H1 (cell line): ENCODE results near the gene ASCC2. TPM values are rescaled to one million over a fixed set of nuclear protein-coding genes. Genes with fewer than 3 reads are reported as not detected.

Experiments used
- CTCF ChIA-PET: fragments of 300-600 bp; sonication (Branson Sonifier 250); formaldehyde crosslinking; loops from one replicate; lab custom pipeline; 2021; ENCODE audit not compliant: partially characterized antibody; lab: Charles Lee
- POLR2A ChIA-PET: fragments of 300-600 bp; sonication (Branson Sonifier 250); formaldehyde crosslinking; loops from one replicate; lab custom pipeline; 2021; ENCODE audit warnings: inconsistent platforms; ENCODE audit not compliant: partially characterized antibody; lab: Charles Lee
- DNase-seq, 2 experiments: peaks; one replicate each; pipeline versions ENCODE4 v3.0.0 to v3.0.0-alpha.2; 2010 to 2022; ENCODE audit warnings: low spot score in 2 of 2, low read depth in 1 of 2, mixed read lengths in 1 of 2
- FAIRE-seq: peaks from 2 replicates; lab custom pipeline; 2011; peaks lifted over from hg19 to GRCh38; lab: Jason Lieb, UNC
- H2AFZ ChIP-seq: 2 replicates; pipeline ENCODE4 v1.8.1; 2012; ENCODE audit warnings: low read length, inconsistent platforms
- H2AK5ac ChIP-seq: 2 replicates; pipeline ENCODE4 v1.6.1; 2013; ENCODE audit warnings: low read depth, low read length
- H2BK120ac ChIP-seq: replicated peaks from 2 replicates; pipeline ENCODE3; 2013; ENCODE audit warnings: low read depth, low read length, inconsistent platforms
- H2BK12ac ChIP-seq: 2 replicates; pipeline ENCODE4 v1.6.1; 2013; ENCODE audit warnings: low read depth, low read length
- H2BK15ac ChIP-seq: 2 replicates; pipeline ENCODE4 v1.6.1; 2013; ENCODE audit warnings: low read length
- H2BK20ac ChIP-seq: 2 replicates; pipeline ENCODE4 v1.6.1; 2013; ENCODE audit warnings: low read length
- H2BK5ac ChIP-seq: 2 replicates; pipeline ENCODE4 v1.6.1; 2013; ENCODE audit warnings: low read depth, low read length
- H3K14ac ChIP-seq: 2 replicates; pipeline ENCODE4 v1.6.1; 2013; ENCODE audit warnings: inconsistent platforms; ENCODE audit not compliant: insufficient read length
- H3K18ac ChIP-seq: 2 replicates; pipeline ENCODE4 v1.6.1; 2013; ENCODE audit warnings: low read length; ENCODE audit errors: extremely low read depth
- H3K23ac ChIP-seq: 2 replicates; pipeline ENCODE4 v1.6.1; 2013; ENCODE audit warnings: inconsistent platforms; ENCODE audit not compliant: insufficient read length
- H3K23me2 ChIP-seq: 2 replicates; pipeline ENCODE4 v1.6.1; 2013; ENCODE audit warnings: low read depth, low read length
- H3K27ac ChIP-seq: 2 replicates; pipeline ENCODE4 v1.6.1; 2011; ENCODE audit warnings: low read depth, low read length, inconsistent platforms
- H3K27me3 ChIP-seq, 4 experiments: replicated peaks in 1 of 4; 1 replicate in 1 of 4; 2 replicates in 3 of 4; pipeline versions ENCODE4 v1.6.1 to v1.8.1; 2011 to 2013; ENCODE audit warnings: low read length in 3 of 4, mild to moderate bottlenecking in 3 of 4, inconsistent platforms in 2 of 4, mixed read lengths in 2 of 4, moderate library complexity in 1 of 4; ENCODE audit not compliant: control insufficient read depth in 3 of 4, insufficient read depth in 3 of 4; ENCODE audit errors: extremely low read depth in 1 of 4
- H3K36me3 ChIP-seq, 4 experiments: 2 replicates each; pipeline versions ENCODE4 v1.6.1 to v1.8.1; 2011 to 2013; ENCODE audit warnings: mild to moderate bottlenecking in 4 of 4, low read length in 3 of 4, moderate library complexity in 2 of 4, control low read depth in 1 of 4, inconsistent platforms in 1 of 4; ENCODE audit not compliant: insufficient read depth in 4 of 4, control insufficient read depth in 2 of 4
- H3K4ac ChIP-seq: replicated peaks from 2 replicates; pipeline ENCODE3; 2013; ENCODE audit warnings: low read length, low read depth, mixed read lengths, inconsistent platforms; ENCODE audit not compliant: insufficient read length
- H3K4me1 ChIP-seq, 4 experiments: replicated peaks in 1 of 4; 1 replicate in 1 of 4; 2 replicates in 3 of 4; pipeline versions ENCODE4 v1.6.1 to v1.8.1; 2011 to 2013; ENCODE audit warnings: low read length in 3 of 4, inconsistent platforms in 2 of 4, mixed read lengths in 1 of 4; ENCODE audit not compliant: insufficient read depth in 4 of 4, control insufficient read depth in 3 of 4
- H3K4me2 ChIP-seq, 2 experiments: 2 replicates each; pipeline versions ENCODE4 v1.6.1 to v1.8.1; 2011 to 2013; ENCODE audit warnings: low read depth in 2 of 2, low read length in 2 of 2, control low read depth in 1 of 2, inconsistent platforms in 1 of 2, mild to moderate bottlenecking in 1 of 2; ENCODE audit not compliant: insufficient read depth in 1 of 2
- H3K4me3 ChIP-seq, 4 experiments: fragments of 200-600, 300-600 bp in 1 of 4; sonication (generic), shearing (Covaris generic), sonication (Bioruptor Twin) in 1 of 4; 2 replicates each; pipeline versions ENCODE4 v1.5.1 to v1.8.1; 2011 to 2016; ENCODE audit warnings: low read length in 4 of 4, low read depth in 3 of 4, control low read depth in 2 of 4, inconsistent platforms in 2 of 4, mild to moderate bottlenecking in 2 of 4, mixed read lengths in 1 of 4, moderate library complexity in 1 of 4; ENCODE audit not compliant: insufficient read depth in 2 of 4; ENCODE audit errors: extremely low read depth in 1 of 4
- H3K56ac ChIP-seq: replicated peaks from 2 replicates; pipeline ENCODE3; 2013; ENCODE audit warnings: low read depth, mild to moderate bottlenecking, mixed read lengths, low read length, inconsistent platforms; ENCODE audit not compliant: insufficient read length
- H3K79me1 ChIP-seq: 2 replicates; pipeline ENCODE4 v1.6.1; 2013; ENCODE audit warnings: low read depth, low read length, control low read depth
- H3K79me2 ChIP-seq, 2 experiments: 2 replicates each; pipeline versions ENCODE4 v1.6.1 to v1.8.1; 2012 to 2013; ENCODE audit warnings: low read length in 2 of 2, mild to moderate bottlenecking in 2 of 2, inconsistent platforms in 1 of 2; ENCODE audit not compliant: insufficient read depth in 2 of 2, control insufficient read depth in 1 of 2
- H3K9ac ChIP-seq, 4 experiments: replicated peaks in 1 of 4; 1 replicate in 1 of 4; 2 replicates in 3 of 4; pipeline versions ENCODE4 v1.6.1 to v1.8.1; 2011 to 2013; ENCODE audit warnings: low read depth in 3 of 4, low read length in 3 of 4, control low read depth in 2 of 4, mild to moderate bottlenecking in 2 of 4, moderate library complexity in 2 of 4, inconsistent platforms in 1 of 4; ENCODE audit errors: extremely low read depth in 1 of 4
- H3K9me3 ChIP-seq, 2 experiments: 2 replicates each; pipeline versions ENCODE4 v1.6.1 to v1.8.1; 2012 to 2013; ENCODE audit warnings: mild to moderate bottlenecking in 2 of 2, moderate library complexity in 2 of 2, control low read depth in 1 of 2, inconsistent platforms in 1 of 2, low read depth in 1 of 2, low read length in 1 of 2, mixed read lengths in 1 of 2; ENCODE audit not compliant: insufficient read depth in 2 of 2
- H4K20me1 ChIP-seq, 2 experiments: replicated peaks in 1 of 2; 2 replicates each; pipeline versions ENCODE3 to v1.8.1; 2011 to 2013; ENCODE audit warnings: inconsistent platforms in 2 of 2, low read length in 2 of 2, mild to moderate bottlenecking in 1 of 2; ENCODE audit not compliant: insufficient read depth in 2 of 2, control insufficient read depth in 1 of 2
- H4K5ac ChIP-seq: 2 replicates; pipeline ENCODE4 v1.6.1; 2013; ENCODE audit warnings: low read length, low read depth, mixed read lengths, inconsistent platforms; ENCODE audit not compliant: insufficient read length
- H4K8ac ChIP-seq: 2 replicates; pipeline ENCODE4 v1.8.0; 2013; ENCODE audit warnings: mild to moderate bottlenecking, moderate library complexity, low read length, inconsistent platforms; ENCODE audit not compliant: insufficient read depth; ENCODE audit errors: extremely low read depth
- H4K91ac ChIP-seq: replicated peaks from 2 replicates; pipeline ENCODE3; 2013; ENCODE audit warnings: low read length, mixed read lengths, inconsistent platforms; ENCODE audit not compliant: insufficient read length
- ATF2 ChIP-seq: IDR thresholded peaks from 2 replicates; pipeline ENCODE4 v1.6.1; 2012; ENCODE audit warnings: low read length, inconsistent platforms
- CHD1 ChIP-seq: IDR thresholded peaks from 2 replicates; pipeline ENCODE4 v1.6.1; 2012; ENCODE audit warnings: low read depth, low read length, improper control_type of control experiment
- CTBP2 ChIP-seq: IDR thresholded peaks from 2 replicates; pipeline ENCODE4 v1.7.0; 2011; ENCODE audit warnings: borderline replicate concordance, mild to moderate bottlenecking, moderate library complexity, mixed read lengths, low read length; ENCODE audit not compliant: insufficient read depth, insufficient read length
- KDM5A ChIP-seq: fragments of 200-600 bp; IDR thresholded peaks from 2 replicates; pipeline ENCODE4 v1.7.1; 2012; ENCODE audit warnings: mild to moderate bottlenecking, low read length, inconsistent platforms, mixed read lengths
- POLR2AphosphoS5 ChIP-seq: IDR thresholded peaks from 2 replicates; pipeline ENCODE4 v1.6.1; 2011; ENCODE audit warnings: low read depth, low read length
- RBBP5 ChIP-seq: IDR thresholded peaks from 2 replicates; pipeline ENCODE4 v1.7.1; 2012; ENCODE audit warnings: low read depth, mild to moderate bottlenecking, inconsistent platforms, low read length, moderate library complexity, borderline replicate concordance
- TAF7 ChIP-seq: optimal IDR thresholded peaks from 2 replicates; pipeline ENCODE3; 2011; ENCODE audit warnings: low read depth, mild to moderate bottlenecking, inconsistent platforms, low read length, moderate library complexity, borderline replicate concordance
- TBP ChIP-seq: IDR thresholded peaks from 2 replicates; pipeline ENCODE4 v1.6.1; 2011; ENCODE audit warnings: low read depth, low read length, improper control_type of control experiment
- WGBS, 2 experiments: shearing (Covaris generic) in 1 of 2; methylation state at CpG; one replicate each; pipeline versions ENCODE4 v1.1.6 to v1.1.7; 2013 to 2015; ENCODE audit warnings: low lambda C conversion rate in 2 of 2, mixed read lengths in 2 of 2, inconsistent platforms in 1 of 2, low coverage in 1 of 2, missing lambda C conversion rate in 1 of 2; ENCODE audit not compliant: insufficient replicate concordance in 2 of 2, insufficient coverage in 1 of 2, insufficient read length in 1 of 2; ENCODE audit errors: extremely low coverage in 1 of 2, missing lambda C conversion rate in 1 of 2; 5-methylcytosine and 5-hydroxymethylcytosine counted together
- polyA plus RNA-seq, 7 experiments: library from polyadenylated mRNA; depleted of rRNA in 3 of 7; stranded (reverse) in 5 of 7; unstranded in 2 of 7; fragments of >200 nt in 5 of 7; fragments of 200-250 nt in 2 of 7; gene quantifications; 1 replicate in 5 of 7; 2 replicates in 1 of 7; 4 replicates in 1 of 7; pipeline versions ENCODE4 v1.2.1 to v1.2.3, GENCODE V29; 2011 to 2013; ENCODE audit warnings: missing spikeins in 2 of 7, mixed read lengths in 2 of 7
- total RNA-seq: library from RNA; stranded (reverse); fragmentation: NEBNext Ultra II Directional; extraction: Animal tissue kit (Norgen Biotek cat#: 25700); gene quantifications from 2 replicates; pipeline ENCODE4 v1.2.1, GENCODE V29; 2021

ASCC2 gene
- total and polyA plus RNA-seq, 2 of the 8 experiments (the other 6 are each of a cell fraction or from before 2014, with no cell fraction given): 35.0 to 35.8 TPM

GRCh38 chr22:29773233-29773632 lies 64.8 kb downstream of the ASCC2 start:
- H3K4me2 ChIP-seq: no peak overlapping the region
- H3K9ac ChIP-seq: no peak overlapping the region
- H2BK12ac ChIP-seq: no peak overlapping the region
- no peak for TF ChIP-seq KDM5A
- no peak for TF ChIP-seq ATF2
- no peak for TF ChIP-seq TBP
- TF ChIP-seq CHD1: no peak
- TF ChIP-seq TAF7: no peak
- no peak for TF ChIP-seq CTBP2
- peak; percentile 71; the same call in 1 of the 2 replicates for TF ChIP-seq POLR2AphosphoS5
- no peak for TF ChIP-seq RBBP5
- H2AK5ac ChIP-seq: no peak overlapping the region
- H3K79me2 ChIP-seq: peaks cover 1 to 2% of the 10 kb centered on the region in 2 experiments; a peak in 2 of 4 replicates
- no peak overlapping the region for H3K4ac ChIP-seq
- FAIRE-seq: no peak
- H3K36me3 ChIP-seq: peaks cover 3 to 13% (median 6%) of the 10 kb centered on the region in 4 experiments; a peak in 6 of 8 replicates
- no peaks in the 10 kb centered on the region for H3K27me3 ChIP-seq
- H4K20me1 ChIP-seq: peaks cover 0 to under 1% of the 10 kb centered on the region in 2 experiments
- no peak overlapping the region for H2AFZ ChIP-seq
- no peak overlapping the region for H3K23ac ChIP-seq
- no peak overlapping the region for H2BK15ac ChIP-seq
- no peak overlapping the region for H3K4me3 ChIP-seq
- H3K79me1 ChIP-seq: peaks cover 2% of the 10 kb centered on the region; the same call in 1 of the 2 replicates
- no peak overlapping the region for H4K91ac ChIP-seq
- no peaks in the 10 kb centered on the region; the same call in 1 of the 2 replicates for H3K23me2 ChIP-seq
- ChIA-PET POLR2A (interaction anchor here (0.7 to 1.1 kb wide), 2 partner anchors 12 to 17 kb away, joined by 3 read pairs; no protein-coding TSS in a partner anchor), CTCF (interaction anchor here (0.6 to 5.2 kb wide), 22 partner anchors 10 to 508 kb away, joined by 3 to 33 read pairs (median 4); no protein-coding TSS in a partner anchor)
- H3K14ac ChIP-seq: no peak overlapping the region
- DNase-seq: peak in 1 of 2 experiments; percentile 23
- H3K9me3 ChIP-seq: no peaks in the 10 kb centered on the region
- H3K27ac ChIP-seq: no peak overlapping the region
- no peak overlapping the region for H2BK20ac ChIP-seq
- no peak overlapping the region for H4K8ac ChIP-seq
- no peak overlapping the region for H3K18ac ChIP-seq
- no peak overlapping the region for H4K5ac ChIP-seq
- no peak overlapping the region for H3K56ac ChIP-seq
- H2BK5ac ChIP-seq: no peak overlapping the region
- WGBS, 2 experiments: 53% methylated on average over 2 of the region's 2 CpGs; no CpG with 5 or more reads in 1 of the 2 experiments
- H3K4me1 ChIP-seq: peaks cover 0 to 2% (median 1%) of the 10 kb centered on the region in 4 experiments; a peak in 4 of 7 replicates
- H2BK120ac ChIP-seq: no peak overlapping the region
